Gastroesophageal sphincter (tissue), 4 donors: Measurements from ENCODE around the gene SPTBN5. TPM values are rescaled to one million over a fixed set of nuclear protein-coding genes. Genes with fewer than 3 reads are reported as not detected.

ENCODE experiments used
- ATAC-seq: fragments of 150-250 bp; one replicate; pipeline ENCODE4 v1.9.1; 2016; ENCODE audit warnings: mild to moderate bottlenecking, moderate library complexity
- H3K27ac ChIP-seq, 4 donors: fragments of 200-600 bp; sonication (generic) in 3 of 4; 1 replicate in 3 of 4; 2 replicates in 1 of 4; pipeline ENCODE4 v1.5.1; 2016 to 2019
- H3K27me3 ChIP-seq: fragments of 200-600 bp; sonication (generic); one replicate; pipeline ENCODE4 v1.5.1; 2019
- H3K36me3 ChIP-seq, 2 donors: fragments of 200-600 bp; sonication (generic); one replicate each; pipeline ENCODE4 v1.5.1; 2019; ENCODE audit warnings: control low read depth in 1 of 2
- H3K4me1 ChIP-seq, 3 donors: fragments of 200-600 bp; sonication (generic); 1 replicate in 2 of 3; 2 replicates in 1 of 3; pipeline ENCODE4 v1.5.1; 2016 to 2019; ENCODE audit warnings: control low read depth in 2 of 3
- H3K4me3 ChIP-seq, 2 donors: fragments of 200-600 bp; sonication (generic); one replicate each; pipeline ENCODE4 v1.5.1; 2019; ENCODE audit warnings: mild to moderate bottlenecking in 1 of 2, moderate library complexity in 1 of 2
- H3K9me3 ChIP-seq, 3 donors: fragments of 200-600 bp; sonication (generic); one replicate each; pipeline ENCODE4 v1.5.1; 2017 to 2019; ENCODE audit warnings: control low read depth in 2 of 3
- EP300 ChIP-seq: sonication (generic); formaldehyde crosslinking; IDR thresholded peaks from one replicate; pipeline ENCODE4 v1.6.1; 2017; ENCODE audit warnings: antibody characterized with exemption, mild to moderate bottlenecking
- POLR2A ChIP-seq, 2 donors: fragments of 450-650 bp; IDR thresholded peaks; one replicate each; pipeline ENCODE4 v1.6.1; 2017; ENCODE audit warnings: antibody characterized with exemption in 2 of 2, mild to moderate bottlenecking in 2 of 2, moderate library complexity in 1 of 2
- POLR2AphosphoS5 ChIP-seq: sonication (generic); formaldehyde crosslinking; IDR thresholded peaks from one replicate; pipeline ENCODE4 v1.6.1; 2017; ENCODE audit warnings: antibody characterized with exemption
- WGBS, 2 donors: methylation state at CpG; one replicate each; pipeline ENCODE4 v1.1.5; 2018; ENCODE audit warnings: low coverage in 1 of 2; 5-methylcytosine and 5-hydroxymethylcytosine counted together
- total RNA-seq, 4 donors: library from RNA; depleted of rRNA; stranded (reverse); fragments of >200 nt; gene quantifications; one replicate each; pipeline ENCODE4 v1.1.0, GENCODE V29; 2016
- TF ChIP-seq, protein P1 (sequence below), 4 experiments: fragments of 200-600 bp in 2 of 4; fragments of 450-650 bp in 2 of 4; sonication (generic) in 1 of 4; IDR thresholded peaks; one replicate each; pipeline ENCODE4 v1.5.1; 2017 to 2019; ENCODE audit warnings: antibody characterized with exemption in 4 of 4, mild to moderate bottlenecking in 2 of 4, moderate library complexity in 2 of 4

The SPTBN5 gene
- total RNA-seq, 4 donors from 2014 or later, result 0.13 to 0.93 (median 0.38) TPM

DNA sequence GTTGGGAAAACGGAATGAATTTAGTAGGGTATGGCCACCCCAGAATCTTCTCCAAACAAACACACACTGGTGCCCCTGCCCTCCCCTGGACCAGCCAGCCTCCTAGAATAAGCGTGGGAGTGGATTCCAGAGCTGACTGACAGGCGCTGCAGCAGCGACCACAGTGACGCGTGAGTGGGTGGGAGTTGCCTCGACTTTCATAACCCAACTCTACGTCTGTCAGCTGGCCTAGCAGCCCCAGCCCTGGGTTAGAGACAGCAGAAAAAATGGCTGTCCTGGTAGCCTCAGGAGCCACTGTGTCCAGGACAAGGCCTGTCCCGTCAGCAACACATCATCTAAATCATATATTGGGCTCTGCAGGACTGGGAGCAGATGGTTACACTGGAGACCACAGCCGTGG, 45.2 kb downstream of the SPTBN5 start:
- Histone ChIP-seq H3K4me3 (no peak overlapping the region), H3K27ac (no peak overlapping the region), H3K4me1 (no peaks in the 10 kb centered on the region), H3K27me3 (peaks cover 28% of the 10 kb centered on the region), H3K36me3 (peaks cover 0 to 55% of the 10 kb centered on the region in 2 donors), H3K9me3 (no peaks in the 10 kb centered on the region)
- no peak for ATAC-seq
- no peak for TF ChIP-seq POLR2A (IDR thresholded peaks at IDR 0.05)
- TF ChIP-seq POLR2AphosphoS5, result no peak
- TF ChIP-seq, protein P1, sequence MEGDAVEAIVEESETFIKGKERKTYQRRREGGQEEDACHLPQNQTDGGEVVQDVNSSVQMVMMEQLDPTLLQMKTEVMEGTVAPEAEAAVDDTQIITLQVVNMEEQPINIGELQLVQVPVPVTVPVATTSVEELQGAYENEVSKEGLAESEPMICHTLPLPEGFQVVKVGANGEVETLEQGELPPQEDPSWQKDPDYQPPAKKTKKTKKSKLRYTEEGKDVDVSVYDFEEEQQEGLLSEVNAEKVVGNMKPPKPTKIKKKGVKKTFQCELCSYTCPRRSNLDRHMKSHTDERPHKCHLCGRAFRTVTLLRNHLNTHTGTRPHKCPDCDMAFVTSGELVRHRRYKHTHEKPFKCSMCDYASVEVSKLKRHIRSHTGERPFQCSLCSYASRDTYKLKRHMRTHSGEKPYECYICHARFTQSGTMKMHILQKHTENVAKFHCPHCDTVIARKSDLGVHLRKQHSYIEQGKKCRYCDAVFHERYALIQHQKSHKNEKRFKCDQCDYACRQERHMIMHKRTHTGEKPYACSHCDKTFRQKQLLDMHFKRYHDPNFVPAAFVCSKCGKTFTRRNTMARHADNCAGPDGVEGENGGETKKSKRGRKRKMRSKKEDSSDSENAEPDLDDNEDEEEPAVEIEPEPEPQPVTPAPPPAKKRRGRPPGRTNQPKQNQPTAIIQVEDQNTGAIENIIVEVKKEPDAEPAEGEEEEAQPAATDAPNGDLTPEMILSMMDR (IDR thresholded peaks at IDR 0.05), result no peak
- TF ChIP-seq EP300, result no peak
- WGBS, 2 donors, result 80 to 100% methylated on average over 1 to 2 of the region's 10 CpGs

DNA sequence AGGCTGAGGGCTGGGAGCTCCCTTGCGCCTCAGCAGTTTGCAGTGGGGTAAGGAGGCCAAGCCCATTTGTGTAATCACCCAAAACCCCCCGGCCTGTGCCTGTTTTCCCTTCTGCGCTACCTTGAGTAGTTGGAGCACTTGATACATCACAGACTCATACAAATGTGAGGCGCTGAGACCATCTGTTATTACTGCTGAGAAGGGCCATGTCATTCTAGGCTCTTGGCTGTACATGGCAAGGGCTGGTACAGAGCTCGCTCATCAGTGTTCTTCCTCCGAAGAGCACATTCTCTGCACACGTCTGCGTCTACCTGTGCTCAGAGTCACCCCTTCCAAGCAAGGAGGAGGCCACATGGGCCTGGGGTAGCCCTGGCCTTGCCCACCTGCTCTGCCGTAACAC, 45.9 kb downstream of the SPTBN5 start:
- Histone ChIP-seq H3K9me3 (no peaks in the 10 kb centered on the region), H3K27me3 (peaks cover 22% of the 10 kb centered on the region), H3K4me1 (no peaks in the 10 kb centered on the region), H3K27ac (no peak overlapping the region), H3K4me3 (no peak overlapping the region), H3K36me3 (peaks cover 0 to 62% of the 10 kb centered on the region in 2 donors)
- WGBS, 2 donors, result 90% methylated on average over 2 of the region's 9 CpGs; no CpG with 5 or more reads in 1 of the 2 donors
- no peak for ATAC-seq
- TF ChIP-seq POLR2AphosphoS5, result no peak
- no peak for TF ChIP-seq POLR2A (IDR thresholded peaks at IDR 0.05)
- TF ChIP-seq EP300, result no peak
- TF ChIP-seq, protein P1 (IDR thresholded peaks at IDR 0.05), result no peak

DNA sequence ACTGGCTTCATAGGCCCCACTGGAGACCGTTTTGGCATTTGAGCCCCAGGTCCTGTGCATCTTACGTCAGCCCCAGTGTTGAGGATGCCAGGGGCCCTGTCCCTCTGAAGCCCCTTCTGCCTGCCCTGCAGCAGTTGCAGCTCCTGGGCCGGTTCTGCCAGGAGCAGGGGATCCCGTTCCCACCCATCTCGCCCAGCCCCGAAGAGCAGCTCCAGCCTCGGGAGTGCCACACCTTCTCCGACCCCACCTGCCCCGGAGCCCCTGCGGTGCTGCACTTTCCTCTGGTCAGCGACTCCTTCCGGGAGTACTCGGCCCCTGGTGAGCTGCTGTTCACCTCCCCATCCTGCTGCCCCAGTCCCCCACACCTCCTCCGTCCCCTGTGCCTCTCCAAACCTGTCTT, 46.6 kb downstream of the SPTBN5 start:
- H3K4me3 ChIP-seq, result no peak overlapping the region
- no peak overlapping the region for H3K27ac ChIP-seq
- peaks cover 0 to 68% of the 10 kb centered on the region in 2 donors for H3K36me3 ChIP-seq
- H3K4me1 ChIP-seq, result no peaks in the 10 kb centered on the region
- TF ChIP-seq POLR2A (IDR thresholded peaks at IDR 0.05) (no peak), EP300 (no peak), POLR2AphosphoS5 (no peak)
- TF ChIP-seq, protein P1 (IDR thresholded peaks at IDR 0.05), result no peak
- WGBS, 2 donors, result 68 to 82% methylated on average over 6 to 11 of the region's 14 CpGs
- H3K27me3 ChIP-seq, result peaks cover 14% of the 10 kb centered on the region
- ATAC-seq, result no peak
- no peaks in the 10 kb centered on the region for H3K9me3 ChIP-seq

DNA sequence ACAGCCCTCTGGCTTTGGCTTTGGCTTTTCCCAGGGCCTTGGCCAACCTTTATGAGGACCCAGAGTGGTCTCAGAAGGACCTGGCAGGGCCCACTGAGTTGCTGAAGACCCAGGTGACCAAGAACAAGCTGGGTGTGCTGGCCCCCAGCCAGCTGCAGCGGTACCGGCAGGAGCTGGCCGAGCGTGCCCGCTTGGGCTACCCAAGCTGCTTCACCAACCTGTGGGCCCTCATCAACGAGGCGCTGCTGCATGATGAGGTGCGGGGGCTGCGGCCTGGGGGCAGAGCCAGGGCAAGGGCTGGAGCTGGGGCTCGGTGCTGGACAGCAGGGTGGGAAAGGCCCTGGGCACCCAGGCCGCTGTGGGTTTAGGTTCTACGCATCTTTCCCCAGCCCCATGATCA, 49.0 kb downstream of the SPTBN5 start:
- Histone ChIP-seq H3K4me3 (no peak overlapping the region), H3K36me3 (peaks cover 0 to 91% of the 10 kb centered on the region in 2 donors), H3K4me1 (no peaks in the 10 kb centered on the region), H3K27ac (no peak overlapping the region), H3K9me3 (no peaks in the 10 kb centered on the region), H3K27me3 (no peaks in the 10 kb centered on the region)
- ATAC-seq, result no peak
- 83% methylated on average over 6 of the region's 12 CpGs; no CpG with 5 or more reads in 1 of the 2 donors for whole genome bisulfite sequencing, 2 donors
- TF ChIP-seq EP300 (no peak), POLR2A (IDR thresholded peaks at IDR 0.05) (no peak), POLR2AphosphoS5 (no peak)
- TF ChIP-seq, protein P1 (IDR thresholded peaks at IDR 0.05), result no peak

DNA sequence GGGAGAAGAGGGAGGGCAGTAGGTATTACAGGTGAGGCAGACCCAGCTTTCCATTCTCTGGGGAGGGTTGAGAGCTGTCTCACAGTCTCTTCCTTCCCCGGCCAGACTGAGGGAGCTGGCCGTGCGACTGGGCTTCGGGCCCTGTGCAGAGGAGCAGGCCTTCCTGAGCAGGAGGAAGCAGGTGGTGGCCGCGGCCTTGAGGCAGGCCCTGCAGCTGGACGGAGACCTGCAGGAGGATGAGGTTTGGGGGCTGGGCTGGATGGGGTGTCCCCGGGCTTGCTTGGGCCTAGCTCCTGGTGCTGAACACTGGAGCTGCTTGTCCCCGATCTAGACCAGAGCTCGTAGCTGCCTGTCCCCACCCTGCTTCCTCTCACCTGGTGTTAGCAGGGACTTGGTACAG, 50.3 kb downstream of the SPTBN5 start:
- Histone ChIP-seq H3K4me3 (no peak overlapping the region), H3K9me3 (no peaks in the 10 kb centered on the region), H3K27me3 (no peaks in the 10 kb centered on the region), H3K4me1 (no peaks in the 10 kb centered on the region), H3K36me3 (peaks cover 0 to 85% of the 10 kb centered on the region in 2 donors), H3K27ac (no peak overlapping the region)
- TF ChIP-seq POLR2AphosphoS5 (no peak), POLR2A (IDR thresholded peaks at IDR 0.05) (no peak), EP300 (no peak)
- TF ChIP-seq, protein P1 (IDR thresholded peaks at IDR 0.05), result no peak
- no CpG with 5 or more reads among the region's 10 CpGs for WGBS, 2 donors
- no peak for ATAC-seq
